Muscle of leg (tissue), 11 donors: Measurements from ENCODE around the gene KRTAP5-3. TPM values are rescaled to one million over a fixed set of nuclear protein-coding genes. Genes with fewer than 3 reads are reported as not detected.
A peak's percentile ranks its signal among the peaks of the same experiment; 100 is the strongest.

ENCODE experiments used
- DNase-seq: peaks from one replicate; pipeline ENCODE4 v3.0.0; 2013
- H3K27ac ChIP-seq: one replicate; pipeline ENCODE4 v1.5.1; 2013; ENCODE audit warnings: mild to moderate bottlenecking, low read length, control low read depth
- H3K27me3 ChIP-seq: one replicate; pipeline ENCODE4 v1.6.1; 2013; ENCODE audit warnings: low read length; ENCODE audit not compliant: control insufficient read depth, insufficient read depth
- H3K36me3 ChIP-seq: one replicate; pipeline ENCODE4 v1.6.1; 2013; ENCODE audit warnings: low read length; ENCODE audit not compliant: control insufficient read depth, insufficient read depth
- H3K4me1 ChIP-seq: one replicate; pipeline ENCODE4 v1.6.1; 2013; ENCODE audit warnings: low read length; ENCODE audit not compliant: control insufficient read depth, insufficient read depth
- H3K4me3 ChIP-seq: one replicate; pipeline ENCODE4 v1.5.1; 2013; ENCODE audit warnings: low read length, control low read depth
- H3K9me3 ChIP-seq: replicated peaks from 2 replicates; pipeline ENCODE4 v1.6.1; 2013; ENCODE audit warnings: low read depth, low read length; ENCODE audit not compliant: control insufficient read depth
- WGBS: methylation state at CpG from one replicate; pipeline ENCODE4 v1.1.5; 2013; ENCODE audit warnings: missing lambda C conversion rate; ENCODE audit not compliant: insufficient coverage; 5-methylcytosine and 5-hydroxymethylcytosine counted together
- polyA plus RNA-seq, 8 donors: library from polyadenylated mRNA; unstranded; fragments of 120-200 nt; gene quantifications; one replicate each; pipeline versions ENCODE4 v1.2.1 to v1.2.3, GENCODE V29; 2013; ENCODE audit warnings: inconsistent platforms in 1 of 8, low replicate concordance in 1 of 8; ENCODE audit not compliant: insufficient read length in 8 of 8, insufficient read depth in 1 of 8
- total RNA-seq: library from RNA; stranded (reverse); fragments of 120-200 nt; gene quantifications from one replicate; pipeline ENCODE4 v1.2.4, GENCODE V29; 2013

The KRTAP5-3 gene
- total and polyA plus RNA-seq, 9 donors = not detected

GRCh38 chr11:1642288-1643145 is 34.3 kb upstream of the KRTAP5-3 start:
- Histone ChIP-seq H3K36me3 (no peaks in the 10 kb centered on the region), H3K9me3 (no peaks in the 10 kb centered on the region), H3K27ac (no peak overlapping the region), H3K27me3 (peaks cover 19% of the 10 kb centered on the region), H3K4me3 (no peak overlapping the region), H3K4me1 (peaks cover 9% of the 10 kb centered on the region)
- WGBS = 82% methylated on average over 24 of the region's 29 CpGs
- DNase-seq = no peak

GRCh38 chr11:1641096-1641495 is 32.8 kb upstream of the KRTAP5-3 start:
- WGBS = 94% methylated on average over 6 of the region's 15 CpGs
- H3K27ac ChIP-seq = no peak overlapping the region
- peaks cover 19% of the 10 kb centered on the region for H3K27me3 ChIP-seq
- H3K4me1 ChIP-seq = peaks cover 9% of the 10 kb centered on the region
- H3K9me3 ChIP-seq = no peaks in the 10 kb centered on the region
- no peaks in the 10 kb centered on the region for H3K36me3 ChIP-seq
- H3K4me3 ChIP-seq = no peak overlapping the region
- DNase-seq = no peak

GRCh38 chr11:1640076-1640946 is 32.0 kb upstream of the KRTAP5-3 start:
- Histone ChIP-seq H3K4me1 (peaks cover 9% of the 10 kb centered on the region), H3K27me3 (peaks cover 21% of the 10 kb centered on the region), H3K4me3 (no peak overlapping the region), H3K36me3 (no peaks in the 10 kb centered on the region), H3K9me3 (no peaks in the 10 kb centered on the region), H3K27ac (peak overlapping the region; percentile 2)
- no peak for DNase-seq
- 36% methylated on average over 22 of the region's 32 CpGs for WGBS

GRCh38 chr11:1639666-1640065 is 31.4 kb upstream of the KRTAP5-3 start:
- peaks cover 21% of the 10 kb centered on the region for H3K27me3 ChIP-seq
- H3K36me3 ChIP-seq = no peaks in the 10 kb centered on the region
- peak overlapping the region; percentile 71 for H3K27ac ChIP-seq
- WGBS = 48% methylated on average over 14 of the region's 15 CpGs
- H3K4me1 ChIP-seq = peaks cover 9% of the 10 kb centered on the region
- no peaks in the 10 kb centered on the region for H3K9me3 ChIP-seq
- H3K4me3 ChIP-seq = no peak overlapping the region
- no peak for DNase-seq

GRCh38 chr11:1639102-1639620 is 30.9 kb upstream of the KRTAP5-3 start:
- no CpG with 5 or more reads among the region's 18 CpGs for WGBS
- peaks cover 9% of the 10 kb centered on the region for H3K4me1 ChIP-seq
- H3K27ac ChIP-seq = peak overlapping the region; percentile 71
- H3K9me3 ChIP-seq = no peaks in the 10 kb centered on the region
- H3K4me3 ChIP-seq = no peak overlapping the region
- DNase-seq = peak; percentile 68
- no peaks in the 10 kb centered on the region for H3K36me3 ChIP-seq
- H3K27me3 ChIP-seq = peaks cover 21% of the 10 kb centered on the region

GRCh38 chr11:1638344-1638743 is 30.1 kb upstream of the KRTAP5-3 start:
- Histone ChIP-seq H3K4me1 (peaks cover 13% of the 10 kb centered on the region), H3K9me3 (no peaks in the 10 kb centered on the region), H3K27me3 (peaks cover 25% of the 10 kb centered on the region), H3K4me3 (no peak overlapping the region), H3K36me3 (no peaks in the 10 kb centered on the region), H3K27ac (peak overlapping the region; percentile 71)
- no peak for DNase-seq
- WGBS = 79% methylated on average over 6 of the region's 8 CpGs

GRCh38 chr11:1637628-1638027 is 29.4 kb upstream of the KRTAP5-3 start:
- Histone ChIP-seq H3K9me3 (no peaks in the 10 kb centered on the region), H3K4me3 (no peak overlapping the region), H3K27me3 (peaks cover 27% of the 10 kb centered on the region), H3K36me3 (no peaks in the 10 kb centered on the region), H3K27ac (no peak overlapping the region), H3K4me1 (peaks cover 13% of the 10 kb centered on the region)
- WGBS = 100% methylated on average over 1 of the region's 2 CpGs
- no peak for DNase-seq

- Histone ChIP-seq H3K4me1 (peaks cover 17% of the 10 kb centered on the region), H3K4me3 (no peak overlapping the region), H3K36me3 (no peaks in the 10 kb centered on the region), H3K27me3 (peaks cover 35% of the 10 kb centered on the region), H3K9me3 (no peaks in the 10 kb centered on the region), H3K27ac (no peak overlapping the region)
- WGBS = 92% methylated on average over 7 of the region's 19 CpGs
- no peak for DNase-seq
Observed at GRCh38 chr11:1636291-1636950, 28.2 kb upstream of the KRTAP5-3 start.

GRCh38 chr11:1633864-1634263 is 25.6 kb upstream of the KRTAP5-3 start:
- Histone ChIP-seq H3K4me1 (peaks cover 20% of the 10 kb centered on the region), H3K27me3 (peaks cover 33% of the 10 kb centered on the region), H3K4me3 (no peak overlapping the region), H3K27ac (no peak overlapping the region), H3K36me3 (no peaks in the 10 kb centered on the region), H3K9me3 (no peaks in the 10 kb centered on the region)
- no peak for DNase-seq
- 80% methylated on average over 9 of the region's 10 CpGs for WGBS
